OCI-M1 (cell line): ENCODE measurements around the gene IL17RD.

Experiments used
- DNase-seq: peaks from one replicate; lab custom pipeline; 2025; lab: John Stamatoyannopoulos, UW

IL17RD gene

DNA sequence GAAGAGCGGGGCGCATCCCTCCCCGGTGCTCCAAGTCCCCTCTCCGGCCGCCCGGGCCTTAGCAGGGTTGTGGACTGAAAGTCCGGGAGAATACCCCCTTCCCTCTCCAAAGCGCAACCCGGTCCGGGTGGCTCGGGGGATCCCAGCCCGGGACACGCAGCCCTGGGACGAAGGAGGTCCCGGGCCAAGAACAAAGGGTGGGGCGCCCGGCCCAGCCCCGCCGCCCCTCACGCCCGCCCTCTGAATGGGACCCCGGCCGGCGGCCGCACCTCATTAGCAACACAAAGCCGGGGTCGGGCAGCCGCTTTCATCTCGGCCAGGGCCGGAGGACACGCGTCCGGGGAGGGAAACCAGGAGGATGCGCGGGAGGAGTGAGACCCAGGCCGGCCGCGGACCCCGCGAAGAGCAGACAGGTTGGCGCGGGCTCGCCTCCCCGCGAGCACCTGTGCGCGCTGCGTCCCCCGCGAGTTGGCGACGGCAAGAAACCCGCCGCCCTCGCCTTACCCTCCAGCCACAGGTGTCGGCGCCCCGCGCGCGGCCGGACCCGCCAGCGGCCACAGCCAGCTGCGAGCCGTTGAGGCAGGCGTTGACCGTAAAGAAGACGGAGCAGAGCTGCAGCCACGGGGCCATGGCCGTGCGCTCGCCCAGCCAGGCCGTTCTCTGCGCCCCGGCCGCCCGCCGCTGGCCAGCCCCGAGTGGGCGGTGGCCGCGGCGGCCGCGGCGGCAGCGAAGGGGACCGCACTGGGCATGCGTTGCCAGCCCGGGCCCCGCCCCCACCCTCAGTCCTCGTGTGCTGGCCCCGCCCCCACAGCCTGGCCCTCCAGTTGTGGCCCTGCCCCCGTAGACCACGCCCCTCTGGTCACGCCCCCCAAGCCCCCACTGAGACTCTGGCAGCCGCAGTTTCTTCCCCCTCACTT is at the start of gene IL17RD:
Gene IL17RD, minus strand, starts transcription at position 697 of the 917 bp plus-strand sequence. Its CDS starts 67 bp downstream, at position 630.
- DNase-seq = peak; percentile 73

DNA sequence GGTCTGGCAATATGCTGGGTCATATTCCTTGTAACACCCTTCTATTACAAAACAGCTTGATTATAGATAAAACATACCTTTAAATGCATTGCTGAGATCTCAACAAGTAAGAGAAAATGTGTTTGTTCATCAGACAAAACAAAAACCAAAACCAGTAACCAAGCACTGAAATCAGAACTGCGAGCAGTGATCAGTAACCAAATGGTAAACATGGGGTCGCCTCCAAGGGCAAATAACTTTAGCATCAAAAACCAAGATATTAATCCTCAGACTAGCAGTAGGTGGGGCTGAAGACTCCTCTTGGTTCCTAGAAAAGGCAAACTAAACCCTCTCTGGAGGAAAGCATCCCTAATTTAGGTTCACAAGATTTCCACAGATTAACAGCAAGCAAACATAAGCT is 41.3 kb upstream of the IL17RD start:
- DNase-seq = no peak

DNA sequence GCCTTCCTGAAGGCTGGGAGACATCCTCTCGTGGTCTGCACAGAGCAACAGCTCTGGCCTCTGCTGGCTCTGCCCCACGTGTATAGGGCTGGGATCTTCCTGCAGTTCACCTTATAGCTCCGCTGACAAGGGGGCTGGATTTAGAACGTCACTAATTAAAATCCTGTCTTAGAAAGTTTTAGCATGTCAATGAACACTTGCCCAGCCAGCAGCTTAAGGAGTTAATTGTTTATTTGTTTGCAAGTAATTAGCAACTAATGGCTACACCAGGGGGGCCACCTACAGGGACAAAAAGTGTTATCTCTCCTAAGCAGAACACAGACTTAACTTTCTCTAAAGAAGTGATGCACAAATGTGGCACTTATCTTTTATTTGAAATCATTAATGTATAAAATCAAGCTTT is 34.7 kb upstream of the IL17RD start, which contains the start of gene HESX1:
Gene HESX1, minus strand, starts transcription at position 84 of the 403 bp plus-strand sequence. Its CDS starts 60 bp downstream, at position 24.
- DNase-seq = no peak

DNA sequence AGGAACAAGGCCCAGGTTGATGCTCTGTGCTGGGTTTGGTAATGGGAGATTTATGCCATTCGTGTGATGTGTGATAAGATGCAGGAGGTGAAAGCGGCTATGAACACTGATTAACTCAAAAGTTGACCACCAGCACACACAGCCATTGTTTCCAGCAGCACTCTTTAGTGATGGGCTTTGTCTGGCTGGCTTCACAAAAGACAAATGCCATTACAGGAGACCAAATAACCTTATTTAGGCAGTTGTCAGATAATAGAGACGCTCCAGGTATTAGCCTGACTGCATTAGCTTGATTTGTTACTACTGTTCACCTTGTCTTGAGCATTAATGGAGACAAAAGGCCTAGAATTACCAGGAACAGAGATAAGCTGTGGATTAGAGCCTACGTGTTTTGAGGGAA is 29.5 kb upstream of the IL17RD start:
- DNase-seq = no peak

DNA sequence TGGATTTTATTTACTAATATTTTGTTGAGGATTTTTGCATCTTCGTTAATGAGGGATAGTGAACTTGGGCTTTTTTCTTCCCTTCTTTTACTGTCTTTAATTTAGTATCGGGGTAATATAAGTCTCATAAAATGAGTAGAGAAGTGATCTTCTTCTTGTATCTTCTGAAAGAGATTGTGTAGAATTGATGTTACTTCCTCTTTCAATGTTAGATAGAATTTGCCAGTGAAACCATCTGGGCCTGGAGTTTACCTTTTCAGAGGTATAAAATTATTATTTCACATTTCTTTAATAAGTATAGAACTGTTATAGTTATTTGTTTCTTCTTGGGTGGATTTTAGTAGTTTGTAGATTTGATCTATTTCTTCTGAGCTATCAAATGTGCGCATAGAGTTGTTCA is 26.9 kb upstream of the IL17RD start:
- DNase-seq = no peak

DNA sequence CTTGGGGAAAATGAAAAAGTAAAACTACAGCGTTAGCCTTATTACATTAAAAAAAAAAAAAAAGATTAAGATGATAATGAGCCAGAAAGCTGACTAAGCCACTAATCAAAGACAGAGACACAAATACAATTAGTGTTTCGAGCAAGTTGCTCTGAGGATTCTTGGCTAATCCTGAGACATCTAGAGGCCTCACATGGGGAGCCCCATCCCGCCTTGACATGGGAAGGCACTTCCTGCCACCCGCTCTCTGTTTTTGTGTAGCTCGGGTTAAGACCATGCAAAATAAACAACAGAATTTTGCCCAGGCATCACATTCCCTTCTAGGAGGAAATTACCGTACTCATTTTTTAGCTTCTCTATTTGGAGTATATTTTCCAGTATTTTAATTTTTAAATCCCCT is 19.4 kb upstream of the IL17RD start:
- DNase-seq = no peak

DNA sequence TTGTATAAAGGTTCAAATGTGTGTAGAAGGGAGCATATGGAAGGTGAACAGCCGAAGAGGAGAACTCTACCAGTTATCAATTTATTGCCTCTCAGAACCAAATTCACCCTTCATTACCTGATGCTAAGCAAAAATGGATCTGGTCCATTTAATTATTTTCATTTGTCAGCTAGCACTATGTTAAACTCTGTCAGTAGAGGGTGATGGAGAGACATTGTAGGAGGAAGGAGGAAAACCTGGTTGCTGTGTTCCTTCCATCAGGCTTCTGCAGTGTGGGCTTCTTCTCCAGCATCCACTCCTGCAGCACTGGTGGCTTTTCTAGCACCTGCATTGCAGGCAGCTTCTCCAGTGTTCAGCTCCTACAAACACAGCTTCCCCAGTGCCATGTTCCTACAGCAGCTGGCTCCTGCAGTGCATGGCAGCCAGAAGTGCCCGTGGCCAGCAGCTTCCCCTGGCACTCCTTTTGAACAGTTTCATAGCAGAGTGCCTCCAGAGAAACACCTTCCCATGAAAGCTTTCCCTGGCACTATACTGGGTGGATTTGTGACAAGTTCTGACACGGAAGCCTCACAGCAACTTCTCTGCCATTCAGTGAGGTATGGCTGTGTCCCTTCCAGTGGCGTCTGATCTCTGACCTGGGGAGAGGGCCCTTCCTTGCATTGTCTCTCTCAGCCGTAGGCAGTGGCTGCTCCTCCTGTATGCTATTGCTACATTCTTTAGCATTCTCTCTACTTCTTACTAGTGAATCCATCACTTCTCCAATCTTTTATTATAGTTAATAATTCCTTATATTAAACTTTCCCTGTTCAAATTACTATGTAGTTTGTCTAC is 14.6 kb upstream of the IL17RD start:
- DNase-seq = peak; percentile 38

DNA sequence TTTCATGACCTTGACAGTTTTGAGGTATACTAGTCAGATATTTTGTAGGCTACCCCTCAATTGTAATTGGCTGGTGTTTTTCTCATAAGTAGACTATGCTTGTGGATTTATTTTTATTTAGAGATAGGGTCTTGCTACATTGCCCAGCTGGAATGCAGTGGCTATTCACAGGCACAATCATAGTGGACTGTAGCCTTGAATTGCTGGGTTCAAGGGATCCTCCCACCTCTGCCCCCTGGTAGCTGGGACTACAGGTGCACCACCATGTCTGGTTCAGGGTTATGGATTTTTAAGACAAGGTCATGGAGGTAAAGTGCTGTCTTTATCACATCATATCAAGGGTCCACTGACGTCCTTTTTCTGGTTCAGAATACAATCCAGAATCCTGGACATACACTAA is 10.9 kb upstream of the IL17RD start:
- DNase-seq = no peak

DNA sequence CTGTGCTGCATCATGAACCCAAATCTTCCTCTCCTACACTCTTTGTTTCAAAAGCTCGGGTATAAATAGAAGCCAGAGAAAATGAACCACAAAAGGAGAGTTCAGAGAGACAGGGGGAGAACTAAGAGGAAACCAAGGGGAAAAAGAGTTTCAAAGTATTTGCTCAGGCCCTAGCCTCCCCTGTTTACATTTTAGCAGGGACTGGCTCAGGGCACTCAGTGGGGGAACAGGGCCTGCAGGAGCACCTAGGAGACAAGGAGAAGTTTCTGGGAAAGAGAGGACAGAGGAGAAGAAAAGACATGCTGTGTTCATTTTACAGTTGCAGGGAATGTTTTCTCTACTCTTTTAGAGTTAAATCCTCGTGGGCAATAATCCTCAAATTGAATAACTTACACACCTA is 8.5 kb upstream of the IL17RD start:
- DNase-seq = no peak

DNA sequence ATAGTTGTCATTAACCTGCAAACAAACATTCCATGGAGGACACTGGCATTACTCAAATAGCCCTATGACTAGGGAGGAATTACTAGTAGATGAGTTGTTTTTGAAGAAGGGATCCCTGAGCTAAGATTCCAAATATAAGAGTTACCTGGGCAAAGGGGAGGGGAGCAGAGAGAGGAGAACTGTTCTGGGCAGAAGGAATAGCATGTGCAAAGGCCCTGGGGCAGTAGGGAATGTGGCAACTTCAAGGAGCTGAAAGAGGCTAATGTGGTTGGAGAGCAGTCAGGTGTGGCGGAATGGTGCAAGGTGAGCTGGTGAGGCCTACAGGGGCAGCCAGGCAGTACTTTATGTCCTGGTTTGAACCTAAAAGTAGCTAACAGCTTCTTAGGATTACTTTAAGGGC is 5.8 kb upstream of the IL17RD start:
- DNase-seq = no peak

DNA sequence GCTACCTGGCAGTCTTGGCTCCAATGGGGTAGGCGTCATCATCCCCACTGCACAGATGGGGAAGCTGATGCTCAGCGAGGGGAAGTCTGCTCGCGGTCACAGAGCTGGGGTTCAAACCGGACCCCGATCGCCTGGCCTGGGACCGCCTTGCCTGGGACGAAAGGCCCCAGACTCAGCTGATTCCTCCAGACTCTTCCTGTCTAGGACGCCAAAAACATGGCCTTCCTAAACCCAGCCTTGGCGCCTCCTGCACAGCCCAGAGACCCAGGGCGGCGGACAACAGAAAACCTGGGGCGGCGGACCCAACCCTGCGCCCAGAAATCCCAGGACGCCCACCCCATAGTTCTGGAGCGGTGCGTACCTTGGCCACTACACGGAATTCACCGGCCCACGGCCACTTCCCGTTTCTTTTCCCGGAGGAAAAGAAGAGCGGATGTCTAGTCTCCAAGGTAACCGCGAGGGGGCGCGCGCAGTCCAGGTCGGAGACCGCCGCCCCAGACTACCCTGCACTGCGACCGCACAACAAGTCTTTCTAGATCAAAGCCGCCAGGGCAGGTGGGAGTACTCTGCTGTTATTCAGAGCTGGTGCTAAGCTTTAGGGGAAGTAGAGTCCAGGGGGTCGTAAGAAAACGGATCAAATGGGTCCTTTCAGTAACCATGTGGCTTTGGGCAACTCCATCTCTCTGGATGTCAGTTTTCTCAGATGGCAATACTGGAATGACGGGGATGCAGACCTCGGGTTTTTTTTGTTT is 4.9 kb upstream of the IL17RD start:
- peak; percentile 69 for DNase-seq

DNA sequence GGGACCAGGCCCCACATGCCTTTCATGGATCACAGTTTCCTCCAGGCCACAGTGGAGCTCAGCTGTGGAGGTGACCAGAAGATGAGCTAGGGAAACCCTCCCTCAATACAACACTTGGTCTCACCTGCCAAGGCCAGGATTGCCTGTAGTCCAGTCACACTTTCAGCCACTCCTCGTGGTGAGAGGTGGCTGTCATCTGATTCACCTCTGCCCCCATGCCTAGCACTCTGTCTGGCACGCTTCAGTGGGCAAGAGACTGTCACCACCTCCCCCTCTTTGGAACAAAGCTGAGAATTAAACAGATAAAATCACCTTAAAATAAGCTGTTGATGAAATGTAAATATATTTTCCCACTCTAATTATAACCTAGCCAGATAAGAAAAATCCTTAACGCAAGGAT is 4.0 kb upstream of the IL17RD start:
- no peak for DNase-seq

DNA sequence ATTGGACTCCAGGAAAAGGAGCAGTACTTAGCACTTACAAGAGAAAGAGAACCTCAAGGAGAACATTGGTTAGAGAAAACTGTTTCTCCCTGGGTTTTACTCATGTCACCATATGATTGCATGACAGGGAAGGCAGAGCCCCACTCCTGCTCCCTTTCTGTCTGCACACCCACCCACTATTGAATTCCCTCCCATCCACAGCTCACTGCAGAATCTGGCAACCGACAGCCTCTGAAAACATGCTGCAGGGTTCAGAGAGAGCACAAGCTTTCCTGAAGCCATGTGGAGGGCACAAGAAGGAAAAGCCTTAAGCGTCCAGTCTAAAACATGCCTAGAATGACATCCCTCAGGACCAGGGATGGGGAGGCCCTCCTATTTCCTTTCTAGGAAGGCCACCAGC is 3.0 kb upstream of the IL17RD start:
- no peak for DNase-seq

DNA sequence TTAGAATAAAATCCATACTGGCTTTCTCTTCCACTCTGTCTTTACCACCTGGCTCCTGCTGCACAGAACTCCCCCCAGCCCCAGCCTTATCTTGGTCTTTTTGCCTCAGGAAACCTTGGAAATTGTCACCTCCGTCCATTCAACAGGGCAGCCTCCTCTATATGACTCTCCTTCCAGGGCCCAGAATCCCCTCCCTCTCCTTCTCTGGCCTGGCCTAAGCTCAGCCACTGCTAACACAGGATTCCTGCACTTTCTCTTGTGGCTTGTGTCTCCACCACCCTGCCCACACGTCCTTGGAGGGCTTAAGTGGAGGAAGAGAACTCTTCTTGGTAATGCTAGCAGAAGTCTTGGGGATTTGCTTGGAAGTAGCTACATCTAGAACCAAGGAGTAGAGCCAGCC is 1.5 kb upstream of the IL17RD start:
- no peak for DNase-seq

DNA sequence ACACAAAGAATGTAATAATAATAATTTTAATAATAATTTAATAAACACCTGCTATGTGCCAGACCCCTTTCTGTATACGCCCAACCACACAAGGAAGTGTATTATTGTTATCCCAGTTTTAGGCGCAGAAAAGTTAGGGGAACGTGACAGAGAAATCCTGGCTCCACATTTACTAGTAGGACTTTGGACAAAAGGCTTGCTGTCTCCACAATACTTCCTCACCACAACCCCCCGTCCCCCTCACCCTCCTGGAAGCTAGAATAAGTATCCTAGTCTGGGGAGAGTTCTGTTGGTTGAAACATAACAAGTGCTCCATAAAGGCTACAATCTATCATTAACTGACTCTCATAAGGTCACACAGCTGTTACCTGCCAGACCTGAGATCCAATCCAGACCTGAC is 488 bp upstream of the IL17RD start:
- no peak for DNase-seq

DNA sequence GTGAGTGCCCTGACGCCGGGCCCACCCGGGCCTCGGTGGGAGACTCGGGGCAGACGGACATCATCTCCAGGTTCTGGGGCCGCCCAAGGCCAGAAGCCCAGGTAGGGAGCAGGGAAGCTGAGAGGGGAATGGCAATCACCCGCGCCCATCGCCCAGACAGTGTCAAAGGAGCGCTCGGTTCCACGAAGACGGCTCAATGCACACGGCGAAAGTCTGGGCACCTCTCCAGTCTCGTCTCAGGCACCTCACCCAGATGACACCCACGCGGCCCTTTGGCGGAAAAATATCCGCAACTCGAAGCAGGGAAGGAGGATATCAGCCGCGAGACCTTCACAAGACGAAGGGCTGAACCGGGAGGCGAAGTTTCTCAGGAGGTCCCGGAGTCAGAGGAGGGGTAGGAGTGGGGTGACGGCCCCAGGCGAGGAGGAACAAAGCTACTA is 916 bp downstream of the IL17RD start:
- no peak for DNase-seq

DNA sequence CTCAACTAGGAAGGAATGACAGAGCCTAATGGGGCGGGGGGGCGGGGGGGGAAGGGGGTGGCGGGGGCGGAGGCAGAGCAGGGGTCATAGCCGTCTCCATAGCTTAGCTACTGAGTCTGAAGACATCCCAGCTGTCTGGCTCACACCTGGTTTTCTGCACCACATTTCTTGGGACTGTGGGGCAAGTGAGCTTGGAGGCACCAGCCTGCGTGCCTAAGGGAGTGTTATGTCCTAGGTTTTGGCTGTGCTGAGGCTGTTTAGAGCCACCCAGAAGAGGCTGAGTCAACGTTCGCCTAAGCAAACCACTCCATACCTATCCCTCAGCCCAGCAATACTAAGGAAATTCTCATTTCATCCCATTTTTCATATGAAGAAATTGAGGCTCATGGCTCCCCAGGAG is 1.4 kb downstream of the IL17RD start:
- DNase-seq = no peak

DNA sequence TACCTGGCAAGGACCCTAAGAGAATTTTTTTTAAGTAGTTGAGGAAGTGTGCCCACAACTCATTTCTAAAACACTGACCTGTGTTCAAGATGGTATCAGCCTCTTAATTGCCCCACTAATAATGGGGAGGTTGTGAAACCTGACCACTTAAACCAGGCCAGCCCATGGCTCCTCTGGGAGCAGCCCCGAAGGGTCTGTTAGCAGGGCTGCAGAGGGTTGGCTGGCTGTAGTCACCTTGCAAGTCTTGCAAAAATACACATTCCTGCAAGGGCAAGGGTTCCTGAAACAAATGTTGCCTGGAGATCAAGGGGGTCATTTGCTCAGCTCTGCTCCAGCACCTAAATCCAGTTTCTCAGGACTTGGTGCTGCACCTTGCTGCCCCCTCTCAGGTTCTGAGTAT is 3.2 kb downstream of the IL17RD start:
- no peak for DNase-seq

DNA sequence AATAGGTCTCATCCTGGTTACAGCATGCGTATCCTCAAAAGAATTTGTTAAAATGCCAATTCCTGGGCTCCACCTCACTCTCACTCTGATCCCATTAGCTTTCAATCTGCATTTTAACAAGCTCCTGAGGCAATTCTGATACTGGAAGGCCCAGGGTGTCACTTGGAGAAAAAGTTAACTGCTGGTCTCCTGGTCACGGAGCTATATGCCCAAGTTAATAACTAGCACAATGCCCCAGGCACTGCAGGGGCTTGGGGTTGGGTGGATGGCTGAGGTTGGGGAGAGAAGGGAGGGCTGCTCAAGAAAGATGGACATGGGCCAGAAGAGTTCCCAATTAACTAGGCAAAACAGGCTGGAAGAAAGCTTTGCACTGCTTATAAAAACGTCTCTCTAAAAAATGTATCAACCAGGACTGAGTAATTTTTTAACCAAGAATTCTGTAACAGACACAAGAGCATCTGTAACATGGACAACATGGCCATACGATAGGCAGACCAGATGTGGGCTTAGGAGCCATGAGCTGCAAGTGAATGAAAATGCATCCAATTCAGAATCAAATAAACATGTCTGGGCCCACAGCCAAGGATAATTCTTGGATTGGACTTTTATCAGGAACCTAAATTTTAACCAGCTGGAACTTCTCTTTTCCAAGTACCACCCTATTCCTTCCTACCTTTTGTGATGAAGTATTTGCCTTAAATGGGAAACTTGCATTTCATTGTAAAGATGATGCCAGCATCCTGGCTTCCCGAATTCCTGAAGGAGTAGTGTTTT is 4.2 kb downstream of the IL17RD start:
- DNase-seq = no peak

DNA sequence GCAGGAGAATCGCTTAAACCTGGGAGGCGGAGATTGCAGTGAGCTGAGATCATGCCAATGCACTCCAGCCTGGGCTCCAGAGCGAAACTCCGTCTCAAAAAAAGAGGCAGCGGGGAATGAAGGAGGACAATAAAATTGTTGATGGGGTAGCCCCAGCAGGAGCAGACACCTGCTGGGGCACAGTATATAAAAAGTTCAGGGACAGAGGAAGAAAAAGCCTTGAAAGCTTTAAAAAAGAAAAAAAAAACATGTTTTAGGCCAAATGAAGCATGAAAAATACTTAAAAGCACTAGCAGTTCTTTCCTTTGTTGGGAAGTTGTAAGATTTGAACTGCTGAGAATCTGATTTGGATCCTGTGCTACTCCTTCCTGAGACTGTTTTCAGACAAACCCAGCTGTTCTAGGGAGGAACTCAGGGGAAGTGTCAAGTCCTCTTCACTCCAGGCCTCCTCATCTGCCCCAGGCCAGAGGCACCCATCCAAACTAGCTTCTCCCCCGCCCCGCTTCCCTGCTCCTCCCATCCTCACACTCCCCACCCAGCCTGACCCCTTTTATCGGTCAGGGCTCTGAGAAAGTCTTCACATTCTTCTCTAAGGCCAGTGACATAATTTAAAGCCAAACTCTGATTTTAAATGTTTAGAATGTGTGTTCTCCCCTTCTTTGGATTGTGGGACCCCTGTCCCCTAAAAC is 4.9 kb downstream of the IL17RD start:
- no peak for DNase-seq
